ENCODE measurements around the gene SSNA1.

GRCh38 chr9:137185921-137186320, 2.6 kb upstream of the SSNA1 start:
- TF ChIP-seq CTCF (IDR thresholded peaks at IDR 0.05) (no peak), POLR2A (IDR thresholded peaks at IDR 0.05) (no peak)
